ENCODE data around the gene REX1BD.

Gene REX1BD

GRCh38 chr19:18603255-18603957, 14.8 kb downstream of the REX1BD start:
- no peak for DNase-seq (ENCODE audit: low read depth, low spot score)

- no peak for DNase-seq (ENCODE audit: low read depth, low spot score)
Observed at GRCh38 chr19:18603958-18604819, 15.6 kb downstream of the REX1BD start.

- DNase-seq (ENCODE audit: low read depth, low spot score), result no peak
Observed at GRCh38 chr19:18604820-18605159, 16.2 kb downstream of the REX1BD start.

GRCh38 chr19:18605196-18605545, 16.6 kb downstream of the REX1BD start:
- DNase-seq (ENCODE audit: low read depth, low spot score), result no peak

GRCh38 chr19:18605546-18606280, 17.1 kb downstream of the REX1BD start:
- DNase-seq (ENCODE audit: low read depth, low spot score), result no peak

- DNase-seq (ENCODE audit: low read depth, low spot score), result no peak
Observed at GRCh38 chr19:18606281-18607225, 18.0 kb downstream of the REX1BD start, which contains the start of gene CRLF1. Gene CRLF1, minus strand, starts transcription at chr19:18606799. Its CDS starts 143 bp downstream, at chr19:18606656.

- no peak for DNase-seq (ENCODE audit: low read depth, low spot score)
Observed at GRCh38 chr19:18607226-18608101, 18.9 kb downstream of the REX1BD start.

- DNase-seq (ENCODE audit: low read depth, low spot score), result no peak
Observed at GRCh38 chr19:18608102-18608804, 19.7 kb downstream of the REX1BD start.

GRCh38 chr19:18608805-18609716, 20.5 kb downstream of the REX1BD start:
- no peak for DNase-seq (ENCODE audit: low read depth, low spot score)

GRCh38 chr19:18609717-18610051, 21.1 kb downstream of the REX1BD start:
- no peak for DNase-seq (ENCODE audit: low read depth, low spot score)

GRCh38 chr19:18610245-18610555, 21.6 kb downstream of the REX1BD start:
- DNase-seq (ENCODE audit: low read depth, low spot score), result no peak

- DNase-seq (ENCODE audit: low read depth, low spot score), result no peak
Observed at GRCh38 chr19:18610556-18611326, 22.1 kb downstream of the REX1BD start.

GRCh38 chr19:18611327-18612050, 22.9 kb downstream of the REX1BD start:
- DNase-seq (ENCODE audit: low read depth, low spot score), result no peak

GRCh38 chr19:18612051-18612771, 23.6 kb downstream of the REX1BD start:
- DNase-seq (ENCODE audit: low read depth, low spot score), result no peak

- DNase-seq (ENCODE audit: low read depth, low spot score), result no peak
Observed at GRCh38 chr19:18612772-18613588, 24.4 kb downstream of the REX1BD start, which contains the start of gene TMEM59L. Gene TMEM59L, plus strand, starts transcription at chr19:18612870. Its CDS starts 89 bp downstream, at chr19:18612959.
